Hepatocyte (in vitro differentiated cells): ENCODE data around the gene SP140L. TPM values are rescaled to one million over a fixed set of nuclear protein-coding genes. Genes with fewer than 3 reads are reported as not detected.

ENCODE experiments used
- DNase-seq: peaks from one replicate; pipeline ENCODE4 v3.0.0-alpha.2; 2016; ENCODE audit warnings: low spot score
- H2AFZ ChIP-seq: fragments of 200-600 bp; sonication (generic); 2 replicates; pipeline ENCODE4 v1.6.0; 2016; ENCODE audit warnings: antibody characterized with exemption, mild to moderate bottlenecking
- H3K27ac ChIP-seq: fragments of 200-600 bp; sonication (generic); 2 replicates; pipeline ENCODE4 v1.5.1; 2016; ENCODE audit warnings: mild to moderate bottlenecking
- H3K27me3 ChIP-seq: fragments of 200-600 bp; sonication (generic); 2 replicates; pipeline ENCODE4 v1.6.1; 2016
- H3K36me3 ChIP-seq: fragments of 200-600 bp; sonication (generic); replicated peaks from 2 replicates; pipeline ENCODE4 v1.5.1; 2016; ENCODE audit warnings: low read depth; ENCODE audit not compliant: insufficient read depth
- H3K4me1 ChIP-seq: fragments of 200-600 bp; sonication (generic); 2 replicates; pipeline ENCODE4 v1.5.1; 2016; ENCODE audit warnings: mild to moderate bottlenecking, moderate library complexity; ENCODE audit not compliant: insufficient read depth
- H3K4me2 ChIP-seq: fragments of 200-600 bp; sonication (generic); 2 replicates; pipeline ENCODE4 v1.6.0; 2016
- H3K4me3 ChIP-seq: fragments of 200-600 bp; sonication (generic); 2 replicates; pipeline ENCODE4 v1.5.1; 2016; ENCODE audit warnings: mild to moderate bottlenecking
- H3K79me2 ChIP-seq: fragments of 200-600 bp; sonication (generic); 2 replicates; pipeline ENCODE4 v1.6.0; 2017; ENCODE audit warnings: mild to moderate bottlenecking
- H3K9me2 ChIP-seq: fragments of 200-600 bp; sonication (generic); replicated peaks from 2 replicates; pipeline ENCODE4 v1.6.0; 2017; ENCODE audit warnings: mild to moderate bottlenecking; ENCODE audit not compliant: insufficient read depth
- H3K9me3 ChIP-seq: fragments of 200-600 bp; sonication (generic); 2 replicates; pipeline ENCODE4 v1.5.1; 2016; ENCODE audit warnings: low read depth, mild to moderate bottlenecking
- H4K20me1 ChIP-seq: fragments of 200-600 bp; sonication (generic); 2 replicates; pipeline ENCODE4 v1.6.0; 2016; ENCODE audit warnings: mild to moderate bottlenecking; ENCODE audit not compliant: insufficient read depth, poor library complexity, severe bottlenecking
- EZH2 ChIP-seq: fragments of 200-600 bp; sonication (generic); IDR thresholded peaks from 2 replicates; pipeline ENCODE4 v1.6.1; 2016; ENCODE audit warnings: antibody characterized with exemption, mild to moderate bottlenecking, borderline replicate concordance
- EZH2phosphoT487 ChIP-seq: fragments of 200-600 bp; sonication (generic); IDR thresholded peaks from one replicate; pipeline ENCODE4 v1.6.1; 2018; ENCODE audit warnings: antibody characterized with exemption, mild to moderate bottlenecking, low read depth, moderate library complexity; ENCODE audit not compliant: unreplicated experiment, severe bottlenecking
- WGBS: methylation state at CpG from one replicate; pipeline ENCODE4 v1.1.6; 2016; ENCODE audit warnings: low lambda C conversion rate; ENCODE audit errors: missing lambda C conversion rate; 5-methylcytosine and 5-hydroxymethylcytosine counted together
- polyA plus RNA-seq: library from polyadenylated mRNA; unstranded; fragments of >200 nt; fragmentation: Nextera tagmentation; extraction: Ambion mirVana; gene quantifications from 2 replicates; pipeline ENCODE4 v1.2.1, GENCODE V29; 2016
- total RNA-seq: library from RNA; depleted of rRNA; stranded (reverse); fragments of >200 nt; gene quantifications from 2 replicates; pipeline ENCODE4 v1.2.3, GENCODE V29; 2014
- TF ChIP-seq, protein P1 (sequence below): fragments of 200-600 bp; sonication (generic); IDR thresholded peaks from 2 replicates; pipeline ENCODE4 v1.5.1; 2016; ENCODE audit warnings: antibody characterized with exemption, mild to moderate bottlenecking; ENCODE audit not compliant: poor library complexity

The SP140L gene
- total and polyA plus RNA-seq, 2 experiments from 2014 or later: 7.1 to 8.1 TPM

DNA sequence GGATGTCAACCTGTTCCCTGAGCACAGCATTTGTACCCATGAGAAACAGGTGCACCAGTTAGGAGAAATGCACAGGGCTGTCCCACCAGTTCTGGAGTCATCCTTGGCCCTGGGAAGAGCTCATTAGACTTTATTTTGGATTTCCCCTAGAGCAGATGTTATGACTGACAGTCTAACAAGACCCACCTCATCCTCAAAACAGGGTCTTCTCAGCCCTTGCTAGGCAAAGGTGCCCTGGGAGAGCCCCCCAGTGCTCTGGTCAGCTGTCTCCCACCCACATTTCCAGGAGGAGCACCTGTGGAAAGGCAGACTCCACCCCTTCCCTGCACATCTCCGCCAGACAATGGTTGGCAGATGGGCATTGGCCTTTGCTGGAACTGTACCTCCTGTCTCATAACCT is 83.3 kb downstream of the SP140L start:
- DNase-seq: no peak

DNA sequence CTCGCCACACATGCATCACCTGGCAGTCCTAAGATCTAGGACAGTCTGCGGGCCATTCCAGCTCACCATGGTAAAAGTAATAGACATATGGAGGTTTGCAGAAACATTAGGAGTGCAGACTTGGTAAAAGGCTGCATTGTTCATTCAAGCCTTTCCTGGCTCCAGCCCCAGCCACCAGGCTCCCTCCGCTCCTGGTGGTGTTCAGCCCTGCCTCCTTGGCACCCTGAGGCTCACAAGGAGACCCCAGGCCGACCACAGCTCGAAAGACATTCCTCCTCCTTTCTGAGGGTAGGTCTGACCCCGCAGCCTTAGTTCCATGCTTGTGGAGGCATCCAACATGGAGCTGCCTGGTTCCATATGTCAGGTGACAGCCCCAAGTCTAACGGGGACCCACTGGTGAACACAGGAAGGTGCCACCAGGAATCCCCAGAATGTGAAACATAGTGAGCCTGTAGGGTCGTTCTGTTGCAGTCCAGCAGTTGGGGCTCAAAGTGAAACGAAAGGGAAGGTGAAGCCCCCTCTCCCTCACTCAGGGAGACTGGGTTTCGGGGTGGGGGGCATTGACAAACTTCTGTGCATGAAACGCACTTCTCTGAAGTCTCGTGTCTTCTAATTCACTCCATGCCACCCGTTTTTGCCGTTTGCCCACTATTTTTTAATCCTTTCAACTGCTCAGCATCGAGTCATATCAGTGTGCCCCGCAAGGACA is 84.0 kb downstream of the SP140L start:
- Histone ChIP-seq H4K20me1 (no peaks in the 10 kb centered on the region), H3K9me2 (no peaks in the 10 kb centered on the region), H3K9me3 (no peaks in the 10 kb centered on the region), H3K4me3 (peak overlapping the region; percentile 78), H3K4me2 (peak overlapping the region; percentile 95), H3K79me2 (no peaks in the 10 kb centered on the region), H3K36me3 (no peaks in the 10 kb centered on the region), H3K27ac (peak overlapping the region; percentile 93), H3K4me1 (peaks cover 4% of the 10 kb centered on the region), H2AFZ (peak overlapping the region; percentile 91), H3K27me3 (peaks cover 3% of the 10 kb centered on the region)
- DNase-seq: no peak
- TF ChIP-seq EZH2: no peak
- TF ChIP-seq, protein P1, sequence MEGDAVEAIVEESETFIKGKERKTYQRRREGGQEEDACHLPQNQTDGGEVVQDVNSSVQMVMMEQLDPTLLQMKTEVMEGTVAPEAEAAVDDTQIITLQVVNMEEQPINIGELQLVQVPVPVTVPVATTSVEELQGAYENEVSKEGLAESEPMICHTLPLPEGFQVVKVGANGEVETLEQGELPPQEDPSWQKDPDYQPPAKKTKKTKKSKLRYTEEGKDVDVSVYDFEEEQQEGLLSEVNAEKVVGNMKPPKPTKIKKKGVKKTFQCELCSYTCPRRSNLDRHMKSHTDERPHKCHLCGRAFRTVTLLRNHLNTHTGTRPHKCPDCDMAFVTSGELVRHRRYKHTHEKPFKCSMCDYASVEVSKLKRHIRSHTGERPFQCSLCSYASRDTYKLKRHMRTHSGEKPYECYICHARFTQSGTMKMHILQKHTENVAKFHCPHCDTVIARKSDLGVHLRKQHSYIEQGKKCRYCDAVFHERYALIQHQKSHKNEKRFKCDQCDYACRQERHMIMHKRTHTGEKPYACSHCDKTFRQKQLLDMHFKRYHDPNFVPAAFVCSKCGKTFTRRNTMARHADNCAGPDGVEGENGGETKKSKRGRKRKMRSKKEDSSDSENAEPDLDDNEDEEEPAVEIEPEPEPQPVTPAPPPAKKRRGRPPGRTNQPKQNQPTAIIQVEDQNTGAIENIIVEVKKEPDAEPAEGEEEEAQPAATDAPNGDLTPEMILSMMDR: no peak
- TF ChIP-seq EZH2phosphoT487: no peak
- 69% methylated on average over 16 of the region's 16 CpGs for WGBS

More for the DNA sequence above, 83.3 kb downstream of the SP140L start:
- Histone ChIP-seq H3K36me3 (no peaks in the 10 kb centered on the region), H3K27me3 (peaks cover 3% of the 10 kb centered on the region), H3K4me2 (no peak overlapping the region), H3K79me2 (no peaks in the 10 kb centered on the region), H3K9me2 (no peaks in the 10 kb centered on the region), H3K4me1 (no peaks in the 10 kb centered on the region), H3K4me3 (no peak overlapping the region), H3K9me3 (no peaks in the 10 kb centered on the region), H3K27ac (no peak overlapping the region), H2AFZ (no peak overlapping the region), H4K20me1 (no peaks in the 10 kb centered on the region)
- TF ChIP-seq EZH2 (no peak), EZH2phosphoT487 (no peak)
- TF ChIP-seq, protein P1: no peak
- 100% methylated on average over 1 of the region's 1 CpG for WGBS

DNA sequence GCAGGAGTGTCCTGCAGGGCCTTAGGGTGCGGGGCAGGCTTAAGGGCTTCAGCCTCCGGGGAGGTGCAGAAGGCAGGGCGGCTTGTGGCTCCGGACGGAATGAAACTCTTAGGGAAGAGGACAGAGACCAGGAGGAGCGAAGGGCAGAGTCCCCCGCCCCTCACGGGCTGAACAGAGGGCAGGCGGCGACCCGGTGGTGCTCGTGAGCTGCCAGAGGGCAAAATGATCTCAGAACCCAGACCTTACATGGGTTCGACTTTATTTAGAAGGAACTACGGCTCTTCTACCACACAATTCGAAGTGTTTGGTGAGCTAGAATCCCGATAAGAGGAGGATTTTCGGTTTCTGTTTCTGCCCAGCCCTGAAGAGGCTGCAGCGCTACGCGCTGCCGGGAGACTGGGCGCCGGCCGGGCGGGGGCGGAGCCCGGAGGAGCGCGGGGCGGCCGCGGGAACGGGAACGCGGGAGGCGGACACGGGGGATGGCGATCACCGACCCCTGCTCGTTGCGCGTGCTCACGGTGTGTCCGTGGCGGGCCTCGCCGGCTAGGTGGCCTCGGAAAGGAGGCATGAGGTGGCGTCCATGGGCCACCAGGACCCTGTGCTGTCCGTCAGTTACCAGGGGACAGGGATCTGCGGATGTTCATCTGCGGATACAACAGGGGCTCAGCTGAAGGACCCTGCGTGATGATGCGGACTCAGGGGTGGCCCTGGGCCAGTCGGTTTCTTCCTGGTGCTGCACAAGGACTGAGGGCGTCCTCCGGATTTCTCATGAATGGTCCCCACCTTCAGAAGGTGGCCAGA is 84.8 kb downstream of the SP140L start:
- peak; percentile 78 for DNase-seq
- Histone ChIP-seq H3K4me3 (peak overlapping the region; percentile 78), H3K27ac (peak overlapping the region; percentile 93), H3K9me3 (no peaks in the 10 kb centered on the region), H3K27me3 (peaks cover 3% of the 10 kb centered on the region), H3K36me3 (no peaks in the 10 kb centered on the region), H2AFZ (peak overlapping the region; percentile 91), H3K4me1 (peaks cover 4% of the 10 kb centered on the region), H3K4me2 (peak overlapping the region; percentile 95), H4K20me1 (no peaks in the 10 kb centered on the region), H3K79me2 (peaks cover 2% of the 10 kb centered on the region), H3K9me2 (no peaks in the 10 kb centered on the region)
- TF ChIP-seq EZH2: no peak
- TF ChIP-seq EZH2phosphoT487: no peak
- TF ChIP-seq, protein P1: no peak
- WGBS: 3% methylated on average over 55 of the region's 57 CpGs
